ENCODE results near the gene C6orf163.

- TF ChIP-seq ZNF274 (IDR thresholded peaks at IDR 0.05; ENCODE audit: low read depth, low read length) (no peak), YY1 (IDR thresholded peaks at IDR 0.05; ENCODE audit: insufficient read depth, insufficient read length) (no peak), SUZ12 (IDR thresholded peaks at IDR 0.05; ENCODE audit: extremely low read depth, insufficient read depth, insufficient read length) (no peak)
Observed at GRCh38 chr6:87319271-87319987, 25.2 kb upstream of the C6orf163 start.

Data from NT2/D1 (cell line).